Jurkat, Clone E6-1 (cell line): ENCODE measurements around the gene CEP112. TPM values are rescaled to one million over a fixed set of nuclear protein-coding genes. Genes with fewer than 3 reads are reported as not detected.

Source experiments
- DNase-seq: peaks from one replicate; pipeline ENCODE4 v3.0.0-alpha.2; 2011; ENCODE audit warnings: low read depth, low spot score
- H3K4me3 ChIP-seq: 2 replicates; pipeline ENCODE4 v1.5.1; 2011; ENCODE audit warnings: mild to moderate bottlenecking, low read length, control low read depth, moderate library complexity
- polyA plus RNA-seq: library from polyadenylated mRNA; unstranded; fragments of >200 nt; gene quantifications from one replicate; pipeline ENCODE4 v1.2.1, GENCODE V29; 2012; ENCODE audit warnings: missing spikeins; ENCODE audit not compliant: insufficient read length, insufficient read depth

The CEP112 gene
- 1.7 TPM for polyA plus RNA-seq

GRCh38 chr17:66191593-66192377 is at the start of gene CEP112:
Gene CEP112 (minus strand): TSS chr17:66192133.
- H3K4me3 ChIP-seq = peak within 1 kb of the TSS; percentile 68
- peak; percentile 87 for DNase-seq

- DNase-seq = no peak
- no peak overlapping the region for H3K4me3 ChIP-seq
These were observed 48.7 kb upstream of the CEP112 start for GRCh38 chr17:66240630-66241029.

- DNase-seq = no peak
These were observed 48.1 kb upstream of the CEP112 start for GRCh38 chr17:66240013-66240412.

GRCh38 chr17:66235377-66235994 is 43.6 kb upstream of the CEP112 start:
- no peak for DNase-seq
- no peak overlapping the region for H3K4me3 ChIP-seq

More at GRCh38 chr17:66240013-66240412, 48.1 kb upstream of the CEP112 start:
- no peak overlapping the region for H3K4me3 ChIP-seq

- H3K4me3 ChIP-seq = no peak overlapping the region
- DNase-seq = no peak
These were observed 42.7 kb upstream of the CEP112 start for GRCh38 chr17:66234611-66235010.

- no peak for DNase-seq
- H3K4me3 ChIP-seq = no peak overlapping the region
These were observed 41.3 kb upstream of the CEP112 start for GRCh38 chr17:66233023-66233753.

GRCh38 chr17:66230922-66231591 is 39.1 kb upstream of the CEP112 start:
- no peak for DNase-seq
- H3K4me3 ChIP-seq = no peak overlapping the region

- no peak overlapping the region for H3K4me3 ChIP-seq
- no peak for DNase-seq
These were observed 38.0 kb upstream of the CEP112 start for GRCh38 chr17:66229783-66230538.

GRCh38 chr17:66228887-66229782 is 37.2 kb upstream of the CEP112 start, which contains the start of gene APOH:
Gene APOH (minus strand): TSS chr17:66229415. CDS start chr17:66229379, 36 bp downstream.
- no peak within 1 kb of the TSS for H3K4me3 ChIP-seq
- no peak for DNase-seq

- no peak overlapping the region for H3K4me3 ChIP-seq
- DNase-seq = no peak
These were observed 35.5 kb upstream of the CEP112 start for GRCh38 chr17:66227212-66228045.

- no peak for DNase-seq
These were observed 30.9 kb upstream of the CEP112 start for GRCh38 chr17:66222798-66223350.

GRCh38 chr17:66221755-66222530 is 30.0 kb upstream of the CEP112 start:
- H3K4me3 ChIP-seq = no peak overlapping the region
- DNase-seq = no peak

More at GRCh38 chr17:66222798-66223350, 30.9 kb upstream of the CEP112 start:
- no peak overlapping the region for H3K4me3 ChIP-seq

GRCh38 chr17:66221343-66221742 is 29.4 kb upstream of the CEP112 start:
- H3K4me3 ChIP-seq = no peak overlapping the region
- no peak for DNase-seq

GRCh38 chr17:66220079-66220835 is 28.3 kb upstream of the CEP112 start:
- H3K4me3 ChIP-seq = no peak overlapping the region
- DNase-seq = no peak

- no peak overlapping the region for H3K4me3 ChIP-seq
- no peak for DNase-seq
These were observed 23.6 kb upstream of the CEP112 start for GRCh38 chr17:66215529-66215911.
